Activated naive CD4-positive, alpha-beta T cell treated with anti-CD3 and anti-CD28 coated beads for 36 hours (primary cell): ENCODE measurements around the gene HAGHL. TPM values are rescaled to one million over a fixed set of nuclear protein-coding genes. Genes with fewer than 3 reads are reported as not detected.
"Not testable (repeated sequence)": the region's sequence is repeated elsewhere in the genome, so short reads cannot be mapped to it uniquely, and the experiment has no call there.

Source experiments
- CTCF ChIA-PET: fragments of 350-600 bp; sonication (Branson Sonifier 250); formaldehyde crosslinking; loops from one replicate; lab custom pipeline; 2021; ENCODE audit warnings: antibody characterized with exemption; lab: Charles Lee
- DNase-seq: peaks from one replicate; pipeline ENCODE4 v3.0.0-alpha.2; 2020
- H3K27ac Mint-ChIP-seq: one replicate; pipeline ENCODE4 v1.8.0; 2021; ENCODE audit warnings: mild to moderate bottlenecking, mixed read lengths
- H3K27me3 Mint-ChIP-seq: one replicate; pipeline ENCODE4 v1.8.0; 2021; ENCODE audit warnings: low read depth, mixed read lengths
- H3K36me3 Mint-ChIP-seq: one replicate; pipeline ENCODE4 v1.8.0; 2021; ENCODE audit warnings: low read depth, mixed read lengths
- H3K4me1 Mint-ChIP-seq: one replicate; pipeline ENCODE4 v1.8.0; 2021; ENCODE audit warnings: low read depth, mixed read lengths
- H3K4me3 Mint-ChIP-seq: one replicate; pipeline ENCODE4 v1.8.0; 2021; ENCODE audit warnings: mild to moderate bottlenecking, moderate library complexity, mixed read lengths
- H3K9me3 Mint-ChIP-seq: one replicate; pipeline ENCODE4 v1.8.0; 2021; ENCODE audit warnings: mixed read lengths
- intact Hi-C: fragments of 100-400 bp; cut with micrococcal nuclease; formaldehyde crosslinking; loops from one replicate; pipeline ENCODE4 v1.15.1; 2023
- total RNA-seq, 2 experiments: library from RNA; stranded (reverse); gene quantifications; one replicate each; pipeline ENCODE4 v1.2.3, GENCODE V29; 2021

Gene HAGHL
- total RNA-seq, 2 experiments from 2014 or later, result 6.5 to 7.7 TPM

- Mint-ChIP-seq H3K4me3 (no peak overlapping the region), H3K27ac (no peak overlapping the region), H3K9me3 (no peaks in the 10 kb centered on the region), H3K27me3 (no peaks in the 10 kb centered on the region), H3K4me1 (no peaks in the 10 kb centered on the region), H3K36me3 (no peaks in the 10 kb centered on the region)
- CTCF ChIA-PET, result interaction anchor here (1.0 kb wide), 1 partner anchor 37 kb away, joined by 5 read pairs; no protein-coding TSS in a partner anchor
- intact Hi-C loops, result no loop called here
- no peak for DNase-seq
Measured at GRCh38 chr16:749010-749409, 22.1 kb downstream of the HAGHL start.

- CTCF ChIA-PET, result no interaction called here
- Mint-ChIP-seq H3K27me3 (no peaks in the 10 kb centered on the region), H3K36me3 (no peaks in the 10 kb centered on the region), H3K4me1 (peaks cover 1% of the 10 kb centered on the region), H3K27ac (no peak overlapping the region), H3K9me3 (no peaks in the 10 kb centered on the region), H3K4me3 (no peak overlapping the region)
- intact Hi-C loops, result no loop called here
- DNase-seq, result no peak
Measured at GRCh38 chr16:750485-750884, 23.6 kb downstream of the HAGHL start.

GRCh38 chr16:751152-752006 lies 24.5 kb downstream of the HAGHL start:
- H3K4me1 Mint-ChIP-seq, result peaks cover 1% of the 10 kb centered on the region
- no peaks in the 10 kb centered on the region for H3K36me3 Mint-ChIP-seq
- H3K9me3 Mint-ChIP-seq, result peaks cover under 1% of the 10 kb centered on the region
- intact Hi-C loops, result no loop called here
- no peak overlapping the region for H3K27ac Mint-ChIP-seq
- CTCF ChIA-PET, result interaction anchor here (0.6 kb wide), 1 partner anchor 38 kb away, joined by 3 read pairs; no protein-coding TSS in a partner anchor
- DNase-seq, result no peak
- H3K27me3 Mint-ChIP-seq, result no peaks in the 10 kb centered on the region
- H3K4me3 Mint-ChIP-seq, result no peak overlapping the region

- Mint-ChIP-seq H3K36me3 (no peaks in the 10 kb centered on the region), H3K9me3 (peaks cover 2% of the 10 kb centered on the region), H3K4me3 (no peak overlapping the region), H3K27me3 (no peaks in the 10 kb centered on the region), H3K27ac (no peak overlapping the region), H3K4me1 (peaks cover 1% of the 10 kb centered on the region)
- intact Hi-C loops, result no loop called here
- CTCF ChIA-PET, result interaction anchor here (0.6 kb wide), 2 partner anchors 38 to 40 kb away, joined by 3 read pairs; no protein-coding TSS in a partner anchor
- no peak for DNase-seq
Measured at GRCh38 chr16:752007-752312, 25.1 kb downstream of the HAGHL start.

- intact Hi-C loops, DNase-seq, H3K27me3 Mint-ChIP-seq, H3K9me3 Mint-ChIP-seq, H3K36me3 Mint-ChIP-seq, H3K4me3 Mint-ChIP-seq, H3K4me1 Mint-ChIP-seq, H3K27ac Mint-ChIP-seq: not testable (repeated sequence)
- CTCF ChIA-PET, result interaction anchor here (0.6 kb wide), 1 partner anchor 66 kb away, joined by 4 read pairs; no protein-coding TSS in a partner anchor
Measured at GRCh38 chr16:754121-754607, 27.3 kb downstream of the HAGHL start.

GRCh38 chr16:754656-755055 lies 27.8 kb downstream of the HAGHL start:
- CTCF ChIA-PET, result interaction anchor here (0.6 kb wide), 1 partner anchor 66 kb away, joined by 4 read pairs; no protein-coding TSS in a partner anchor

GRCh38 chr16:756428-756827 lies 29.5 kb downstream of the HAGHL start:
- H3K27me3 Mint-ChIP-seq, result peaks cover 4% of the 10 kb centered on the region
- no peak for DNase-seq
- H3K36me3 Mint-ChIP-seq, result no peaks in the 10 kb centered on the region
- CTCF ChIA-PET, result interaction anchor here (0.7 to 1.3 kb wide), 2 partner anchors 44 to 735 kb away, joined by 3 to 5 read pairs; no protein-coding TSS in a partner anchor
- H3K9me3 Mint-ChIP-seq, result peaks cover 2% of the 10 kb centered on the region
- no peak overlapping the region for H3K4me3 Mint-ChIP-seq
- peaks cover 1% of the 10 kb centered on the region for H3K4me1 Mint-ChIP-seq
- intact Hi-C loops, result no loop called here
- no peak overlapping the region for H3K27ac Mint-ChIP-seq

More at GRCh38 chr16:754656-755055, 27.8 kb downstream of the HAGHL start:
- DNase-seq, result no peak
- Mint-ChIP-seq H3K4me3 (no peak overlapping the region), H3K27ac (no peak overlapping the region), H3K36me3 (no peaks in the 10 kb centered on the region), H3K9me3 (peaks cover 2% of the 10 kb centered on the region), H3K4me1 (peaks cover 1% of the 10 kb centered on the region), H3K27me3 (peaks cover 4% of the 10 kb centered on the region)
- intact Hi-C loops, result no loop called here

GRCh38 chr16:759110-759910 lies 32.4 kb downstream of the HAGHL start:
- Mint-ChIP-seq H3K4me1 (peaks cover 1% of the 10 kb centered on the region), H3K9me3 (peaks cover 2% of the 10 kb centered on the region), H3K36me3 (no peaks in the 10 kb centered on the region), H3K27me3 (peaks cover 4% of the 10 kb centered on the region), H3K27ac (no peak overlapping the region), H3K4me3 (no peak overlapping the region)
- no peak for DNase-seq
- intact Hi-C loops, result no loop called here
- CTCF ChIA-PET, result no interaction called here

GRCh38 chr16:760065-760464 lies 33.2 kb downstream of the HAGHL start:
- intact Hi-C loops, result no loop called here
- Mint-ChIP-seq H3K36me3 (no peaks in the 10 kb centered on the region), H3K27ac (no peak overlapping the region), H3K4me1 (no peaks in the 10 kb centered on the region), H3K9me3 (peaks cover 2% of the 10 kb centered on the region), H3K27me3 (peaks cover 4% of the 10 kb centered on the region), H3K4me3 (no peak overlapping the region)
- DNase-seq, result no peak
- CTCF ChIA-PET, result no interaction called here

GRCh38 chr16:760545-761343 lies 33.8 kb downstream of the HAGHL start, which contains the start of gene MSLN:
Gene MSLN, plus strand, starts transcription at chr16:760734. Its CDS starts 1,947 bp downstream, at chr16:762681.
- H3K27ac Mint-ChIP-seq, result no peak within 1 kb of the TSS
- H3K9me3 Mint-ChIP-seq, result peaks cover 2% of the 10 kb centered on the region
- no peaks in the 10 kb centered on the region for H3K36me3 Mint-ChIP-seq
- no peaks in the 10 kb centered on the region for H3K4me1 Mint-ChIP-seq
- CTCF ChIA-PET, result interaction anchor here (0.6 to 0.8 kb wide), 2 partner anchors 11 to 410 kb away, joined by 3 to 4 read pairs; no protein-coding TSS in a partner anchor
- H3K27me3 Mint-ChIP-seq, result peaks cover 4% of the 10 kb centered on the region
- DNase-seq, result no peak
- intact Hi-C loops, result no loop called here
- H3K4me3 Mint-ChIP-seq, result no peak within 1 kb of the TSS

GRCh38 chr16:761625-762513 lies 35.0 kb downstream of the HAGHL start:
- H3K27me3 Mint-ChIP-seq, result peaks cover 4% of the 10 kb centered on the region
- H3K27ac Mint-ChIP-seq, result no peak overlapping the region
- no peaks in the 10 kb centered on the region for H3K9me3 Mint-ChIP-seq
- no peak for DNase-seq
- no peak overlapping the region for H3K4me3 Mint-ChIP-seq
- CTCF ChIA-PET, result interaction anchor here (0.6 kb wide), 1 partner anchor 411 kb away, joined by 4 read pairs; no protein-coding TSS in a partner anchor
- H3K4me1 Mint-ChIP-seq, result no peaks in the 10 kb centered on the region
- intact Hi-C loops, result no loop called here
- H3K36me3 Mint-ChIP-seq, result no peaks in the 10 kb centered on the region
